Fibroblast of peridontal ligament (primary cell): ENCODE results near the gene ADARB2.
"Not testable (repeated sequence)": the region's sequence is repeated elsewhere in the genome, so short reads cannot be mapped to it uniquely, and the experiment has no call there.

Source experiments
- DNase-seq: peaks from one replicate; pipeline ENCODE4 v3.0.0-alpha.2; 2010; ENCODE audit errors: extremely low read depth

ADARB2 gene

DNA sequence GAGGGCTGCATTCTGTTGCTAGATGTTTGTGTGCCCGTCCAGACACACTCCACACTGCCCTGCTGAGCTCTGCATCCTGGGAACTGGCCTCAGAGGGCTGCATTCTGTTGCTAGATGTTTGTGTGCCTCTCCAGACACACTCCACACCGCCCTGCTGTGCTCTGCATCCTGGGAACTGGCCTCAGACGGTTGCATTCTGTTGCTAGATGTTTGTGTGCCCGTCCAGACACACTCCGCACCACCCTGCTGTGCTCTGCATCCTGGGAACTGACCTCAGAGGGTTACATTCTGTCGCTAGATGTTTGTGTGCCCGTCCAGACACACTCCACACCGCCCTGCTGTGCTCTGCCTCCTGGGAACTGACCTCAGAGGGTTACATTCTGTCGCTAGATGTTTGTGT is 120.6 kb downstream of the ADARB2 start:
- not testable (repeated sequence) for DNase-seq

DNA sequence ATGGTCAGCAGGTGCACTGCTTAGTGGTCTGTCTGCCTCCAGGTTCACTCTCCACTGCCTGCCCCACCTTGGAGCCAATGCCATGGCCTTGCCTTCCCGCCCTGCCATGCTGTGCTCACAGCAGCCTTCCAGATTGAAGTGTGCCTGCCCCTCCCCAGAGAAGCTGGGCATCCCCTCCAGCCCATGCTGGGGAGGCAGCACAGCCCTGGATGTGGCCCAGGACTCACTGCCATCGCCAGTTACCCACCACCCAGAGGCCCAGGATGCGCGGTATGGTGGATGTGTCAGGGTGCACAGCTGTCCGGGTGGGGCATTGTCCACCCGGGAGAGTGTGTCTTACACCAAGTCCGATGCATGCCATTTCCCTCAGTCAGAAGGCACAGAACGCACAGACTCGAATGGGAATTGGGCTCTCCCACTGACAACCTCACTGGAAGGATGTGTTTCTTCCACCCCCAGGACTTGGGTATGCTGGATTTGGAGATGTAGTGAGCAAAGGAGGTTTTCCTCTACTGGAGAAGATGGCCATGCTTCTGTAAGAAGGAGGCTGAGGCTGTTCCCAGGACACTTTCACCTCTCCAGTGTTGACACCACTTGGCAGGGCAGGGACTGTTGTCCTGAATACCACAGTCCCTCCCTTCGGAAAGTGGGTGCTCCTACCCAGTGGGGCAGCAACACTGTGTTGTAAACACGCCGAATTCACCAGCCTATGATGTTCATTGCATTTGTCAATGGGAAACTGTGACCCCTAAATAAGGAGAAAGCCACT is 122.0 kb downstream of the ADARB2 start:
- no peak for DNase-seq

DNA sequence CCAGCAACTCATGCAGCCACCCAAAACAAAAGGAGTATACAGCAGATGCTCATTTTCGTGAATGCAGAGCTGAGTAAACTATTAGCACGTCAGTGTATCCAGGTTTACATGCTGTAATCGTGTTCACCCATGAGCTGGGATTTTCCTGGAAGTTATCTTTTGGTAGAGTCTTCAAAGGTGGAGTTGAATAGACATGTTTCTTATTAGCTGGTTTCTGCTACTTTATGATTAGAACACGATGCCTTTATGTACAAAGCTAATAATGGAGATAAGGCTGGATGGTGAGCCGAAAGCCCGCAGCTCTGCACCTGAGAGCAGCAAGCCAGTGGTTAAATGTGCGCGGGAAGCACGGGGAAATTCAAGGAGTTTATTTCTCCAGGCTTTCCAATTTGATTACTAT is 123.8 kb downstream of the ADARB2 start:
- DNase-seq = no peak

DNA sequence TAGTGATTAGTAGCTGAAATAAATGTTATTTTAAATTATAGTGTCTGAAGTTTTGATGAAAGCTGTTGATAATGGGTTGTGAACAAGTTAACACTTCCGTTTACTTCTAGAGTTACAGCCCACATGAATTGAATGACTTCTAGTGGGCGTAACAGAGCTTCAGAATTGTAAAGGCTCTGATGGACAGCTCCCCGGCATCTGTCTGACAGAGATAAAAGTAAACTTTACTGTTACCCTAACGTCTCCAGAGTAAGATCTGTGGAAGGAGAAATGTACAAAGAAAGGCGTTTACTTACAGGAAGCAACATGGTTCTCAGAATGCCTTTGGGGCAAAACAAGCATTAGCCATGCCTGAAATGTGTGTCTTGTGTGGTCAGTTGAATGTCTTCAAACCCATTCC is 124.4 kb downstream of the ADARB2 start:
- no peak for DNase-seq

DNA sequence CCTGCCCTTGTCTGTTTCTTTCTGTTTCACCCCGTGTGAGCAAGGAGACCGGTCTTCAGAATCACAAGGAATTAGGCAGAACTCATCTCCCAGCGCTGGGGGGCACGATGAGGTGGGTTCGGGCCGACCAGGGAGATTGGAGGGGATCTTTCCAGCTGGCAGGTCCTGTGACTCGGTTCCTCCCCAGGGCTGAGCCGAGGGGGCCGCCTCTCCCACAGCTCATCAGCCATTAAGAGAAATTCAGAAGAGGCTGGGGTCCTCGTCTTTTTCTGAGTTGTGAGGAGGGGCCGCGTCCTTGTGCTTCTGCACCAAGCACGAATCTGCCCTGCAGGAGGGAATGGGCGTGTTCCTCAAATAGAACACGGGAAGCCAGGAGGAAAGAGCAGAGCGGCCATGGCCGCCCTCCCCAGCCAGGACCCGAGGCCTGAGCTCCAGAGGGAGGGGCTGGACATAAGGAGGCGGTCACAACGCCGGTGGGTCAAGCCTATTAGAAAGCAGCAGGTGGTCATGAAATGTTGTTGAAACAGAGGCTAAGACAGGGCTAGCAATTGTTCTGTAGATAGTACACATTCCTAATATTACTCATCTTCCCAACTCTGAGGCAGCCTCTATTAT is 125.3 kb downstream of the ADARB2 start:
- no peak for DNase-seq

DNA sequence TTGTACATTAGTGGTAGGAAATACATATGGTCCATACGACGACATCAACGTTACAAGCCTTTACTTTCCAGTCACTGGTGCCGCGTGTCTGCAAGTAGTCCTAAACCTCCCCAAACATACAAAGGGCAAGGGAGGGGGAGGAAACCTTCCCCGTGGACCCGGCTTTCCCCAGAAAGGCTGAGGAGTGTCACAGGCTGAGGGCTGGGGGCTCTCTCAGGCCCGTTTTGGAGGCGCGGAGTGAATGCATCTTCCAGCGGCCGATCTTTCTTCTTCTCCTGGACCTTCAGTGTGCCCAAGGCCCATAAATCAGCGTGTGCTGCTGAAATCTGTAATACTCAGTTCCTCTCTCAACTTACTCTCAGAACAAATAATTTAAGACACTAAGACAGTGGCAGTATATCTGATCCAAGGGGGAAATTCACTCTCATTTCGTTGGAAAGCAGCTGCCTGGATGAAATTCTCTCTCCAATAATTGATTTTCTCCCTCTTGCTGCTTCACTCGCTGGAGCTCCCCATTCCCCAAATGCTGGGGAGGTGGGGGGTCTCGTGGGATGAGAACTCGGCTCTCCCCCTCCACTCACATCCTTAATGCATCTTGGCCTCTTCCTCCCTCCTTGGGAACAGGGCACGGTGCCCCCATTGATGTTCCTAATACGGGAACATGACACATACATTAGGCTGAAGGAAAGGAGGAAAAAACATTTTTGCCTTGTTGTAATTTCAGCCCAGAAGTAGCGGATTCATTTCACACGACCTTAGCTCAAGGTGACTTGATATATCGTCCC is 126.1 kb downstream of the ADARB2 start:
- DNase-seq = no peak

DNA sequence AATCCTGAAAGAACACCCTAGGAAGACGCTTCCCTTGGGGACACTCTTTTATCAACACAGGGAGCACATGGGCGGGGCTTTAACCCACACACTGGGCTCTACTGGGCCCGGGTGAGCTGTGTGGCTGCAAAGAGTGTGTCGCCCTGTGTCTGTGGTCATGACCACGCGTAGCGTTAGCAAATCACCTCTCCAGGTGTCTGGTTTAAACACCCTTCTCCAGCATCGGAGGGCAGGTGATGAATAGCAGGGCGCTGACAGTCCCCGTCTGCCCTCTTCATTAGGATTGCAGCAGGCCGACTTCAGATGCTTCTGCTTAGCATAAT is 127.7 kb downstream of the ADARB2 start:
- no peak for DNase-seq

DNA sequence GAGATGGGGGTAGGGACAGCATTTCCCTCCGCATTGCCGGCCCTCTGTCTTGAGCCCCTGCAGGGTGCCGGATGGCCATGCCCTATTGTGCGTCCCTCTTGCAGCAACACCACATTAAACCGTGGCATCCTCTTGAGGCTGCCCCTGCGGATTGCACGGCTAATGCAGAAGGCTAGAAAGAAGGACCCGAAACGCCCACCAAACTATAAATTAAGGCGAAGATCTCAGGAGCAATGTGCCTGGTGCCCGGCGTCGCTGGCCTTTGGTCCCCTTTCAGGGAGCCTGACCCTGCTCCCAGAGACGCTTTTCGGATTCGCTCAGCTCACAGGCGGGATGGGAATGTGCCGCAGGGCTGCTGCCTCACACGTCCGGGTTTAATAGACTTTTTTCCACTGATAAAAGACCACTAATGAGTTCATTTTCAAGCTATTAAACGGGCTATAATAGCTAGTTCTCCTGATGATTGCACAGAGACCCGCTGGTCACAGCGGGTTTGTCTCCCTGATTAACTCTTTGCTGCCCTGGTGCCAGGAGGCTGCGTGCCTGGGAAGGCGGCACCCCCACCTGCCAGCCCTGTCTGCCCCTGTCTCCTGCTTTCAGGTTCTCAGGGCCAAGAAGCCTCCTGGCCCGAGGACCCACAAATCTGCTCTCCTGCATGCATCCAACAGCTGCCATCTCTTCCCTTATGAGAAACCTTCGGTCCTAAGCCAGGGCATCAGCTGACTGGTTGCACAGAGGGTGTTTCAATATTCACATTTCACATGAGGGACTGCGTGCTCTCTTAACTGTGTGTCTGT is 128.3 kb downstream of the ADARB2 start:
- DNase-seq = no peak

DNA sequence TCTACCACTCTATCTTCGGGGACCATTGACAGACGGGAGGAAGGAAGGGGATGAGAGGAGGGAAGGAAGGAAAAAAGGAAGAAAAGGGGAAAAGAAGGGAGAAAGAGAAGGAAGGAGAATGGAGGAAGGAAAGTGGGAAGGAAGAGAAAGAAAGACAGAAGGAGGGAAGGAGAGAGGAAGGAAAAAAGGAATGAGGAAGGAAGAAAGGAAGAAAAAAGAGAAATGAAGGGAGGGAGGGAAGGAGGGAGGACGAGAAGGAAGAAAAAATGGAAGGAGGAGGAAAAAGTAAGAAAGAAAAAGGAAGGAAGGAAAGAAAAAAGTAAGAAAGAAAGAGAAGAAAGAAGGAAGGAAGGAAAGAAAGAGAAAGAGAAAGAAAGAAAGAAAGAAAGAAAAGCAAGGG is 128.9 kb downstream of the ADARB2 start:
- no peak for DNase-seq

DNA sequence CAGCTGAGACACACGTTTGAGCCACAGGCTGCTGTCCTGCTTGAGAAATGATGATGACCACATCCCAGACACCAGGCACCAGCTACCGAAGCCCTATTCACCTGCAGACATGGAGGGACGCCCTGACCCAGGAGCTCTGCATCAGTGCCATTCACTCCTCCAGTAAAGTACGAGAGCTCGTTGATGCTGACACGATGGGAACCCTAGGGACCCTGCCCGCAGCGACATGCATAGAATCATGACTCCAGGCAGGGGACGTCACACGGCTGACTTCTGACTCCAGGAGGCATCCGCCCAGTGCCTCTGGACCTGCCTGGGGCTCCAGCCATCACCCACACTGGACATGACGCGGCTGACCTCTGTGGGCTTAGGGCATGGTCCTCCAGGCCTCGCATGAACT is 129.9 kb downstream of the ADARB2 start:
- no peak for DNase-seq

DNA sequence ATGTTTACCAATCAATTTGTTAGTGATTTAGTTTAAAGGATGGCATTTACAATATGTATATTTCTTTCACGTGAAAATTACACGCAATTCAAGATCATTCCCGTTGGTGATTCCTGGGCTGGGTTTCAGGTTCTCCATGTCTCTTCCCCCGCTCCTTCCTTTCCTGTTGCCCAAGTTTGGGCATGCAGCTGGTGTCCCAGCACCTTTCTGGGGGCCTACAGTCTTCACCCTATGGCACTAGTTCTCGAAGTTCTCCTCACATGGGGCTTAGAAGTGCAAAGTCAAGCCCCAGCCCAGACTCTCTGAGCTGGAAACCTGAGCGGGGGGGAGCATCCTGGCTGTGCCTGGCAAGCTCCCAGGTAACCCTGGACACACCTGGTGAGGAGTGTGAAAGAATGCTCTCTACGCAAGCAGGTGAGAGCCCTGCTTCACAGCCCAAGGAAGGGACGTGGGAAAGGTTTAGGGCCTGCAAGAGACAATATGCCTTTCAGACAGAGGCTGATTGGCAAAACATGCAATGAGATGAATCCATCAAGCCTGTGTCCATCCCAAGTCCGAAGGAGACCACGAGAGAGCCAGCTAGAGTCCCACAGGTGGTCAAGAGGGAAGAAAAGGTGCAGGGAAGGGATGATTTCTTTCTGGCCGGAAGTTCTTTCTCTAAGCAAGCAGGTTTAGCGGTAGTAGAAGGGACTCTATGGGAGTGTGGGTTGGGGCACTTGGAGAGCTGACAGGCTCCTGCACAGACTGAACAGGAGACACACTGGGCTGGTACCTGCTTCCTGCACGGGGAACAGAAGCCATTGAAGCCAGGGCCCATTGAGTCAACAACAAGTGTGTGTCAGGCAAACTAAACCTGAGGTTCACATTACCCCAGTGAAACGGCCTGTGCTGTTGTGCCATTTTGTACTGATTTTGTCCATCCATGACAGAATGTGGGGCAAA is 131.1 kb downstream of the ADARB2 start:
- no peak for DNase-seq

DNA sequence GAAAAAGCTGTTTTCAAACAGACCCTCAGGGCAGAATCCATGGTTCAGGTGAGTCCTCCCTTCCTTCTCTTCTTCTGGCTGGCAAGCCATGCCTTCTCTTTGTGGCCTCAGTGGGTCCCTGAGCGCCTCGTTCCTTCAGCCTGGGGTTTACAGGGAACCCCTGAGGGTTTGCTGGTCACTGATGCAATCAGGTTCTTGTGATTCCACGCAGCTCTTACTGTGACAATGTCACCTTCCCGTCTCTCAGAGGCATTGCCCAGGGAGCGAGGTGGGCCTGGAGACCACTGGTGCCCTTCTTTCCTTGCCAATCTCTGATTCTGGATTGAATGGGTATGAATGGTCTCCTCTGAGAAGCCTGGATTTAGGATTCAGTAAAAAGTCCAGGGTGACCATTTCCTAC is 132.2 kb downstream of the ADARB2 start:
- DNase-seq = no peak

DNA sequence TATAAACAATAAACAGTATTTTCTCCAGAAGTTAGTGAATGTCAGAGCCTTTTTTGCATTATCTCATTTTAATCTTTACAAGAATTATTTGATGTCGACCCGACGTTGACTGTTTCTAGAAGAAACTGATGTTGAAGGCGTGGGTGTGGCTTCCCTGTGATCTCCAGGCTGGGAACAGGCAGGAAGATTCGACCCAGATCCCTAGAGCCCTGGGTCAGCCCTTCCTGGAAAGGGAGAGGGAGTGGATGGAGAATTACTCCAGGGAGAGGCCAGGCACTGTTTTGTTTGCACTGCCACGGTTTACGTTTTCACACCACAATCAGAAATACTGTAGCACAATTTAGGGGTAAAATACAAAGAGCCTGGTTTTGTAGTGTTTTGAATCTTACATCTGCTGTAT is 133.1 kb downstream of the ADARB2 start:
- no peak for DNase-seq

DNA sequence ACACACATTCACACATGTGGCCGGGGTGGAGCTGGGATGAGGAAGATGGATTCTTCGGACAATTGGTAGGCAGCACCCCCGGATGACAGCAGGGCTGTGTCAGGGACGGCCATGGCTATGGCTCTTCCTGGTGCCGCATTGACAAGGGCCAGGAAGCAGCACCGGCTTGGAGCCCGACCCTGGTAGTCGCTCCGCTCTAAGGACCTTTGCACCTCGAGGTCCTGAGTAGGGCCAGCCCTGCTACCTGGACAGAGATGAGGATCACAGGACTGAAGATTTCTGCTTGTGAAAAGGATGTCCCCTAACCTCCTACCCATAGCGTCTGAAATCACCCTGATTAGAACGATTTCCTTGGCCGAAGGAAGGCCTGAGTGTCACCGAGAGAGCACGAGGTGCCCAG is 134.1 kb downstream of the ADARB2 start:
- no peak for DNase-seq

DNA sequence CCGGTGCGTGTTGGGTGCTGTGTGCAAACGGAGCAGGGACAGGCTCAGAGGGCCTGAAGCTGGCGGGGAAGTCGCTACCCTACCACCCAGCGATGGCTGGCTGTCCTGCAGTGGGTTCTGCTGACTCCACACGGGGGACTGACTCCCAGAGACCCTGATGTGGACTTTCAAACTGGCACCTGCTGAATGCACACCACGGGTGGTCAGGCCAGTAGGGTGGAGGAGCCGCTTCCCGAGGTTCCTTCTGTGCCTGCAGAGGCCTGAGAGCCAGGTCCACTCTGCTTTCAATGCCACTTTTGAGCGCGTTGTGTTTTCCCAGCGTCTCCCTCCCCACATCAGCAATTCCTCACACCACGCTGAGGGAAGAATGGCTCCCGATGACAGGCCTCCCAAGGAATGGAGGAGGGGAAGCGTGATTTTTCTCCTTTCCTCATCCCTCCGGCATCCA is 135.3 kb downstream of the ADARB2 start:
- no peak for DNase-seq

DNA sequence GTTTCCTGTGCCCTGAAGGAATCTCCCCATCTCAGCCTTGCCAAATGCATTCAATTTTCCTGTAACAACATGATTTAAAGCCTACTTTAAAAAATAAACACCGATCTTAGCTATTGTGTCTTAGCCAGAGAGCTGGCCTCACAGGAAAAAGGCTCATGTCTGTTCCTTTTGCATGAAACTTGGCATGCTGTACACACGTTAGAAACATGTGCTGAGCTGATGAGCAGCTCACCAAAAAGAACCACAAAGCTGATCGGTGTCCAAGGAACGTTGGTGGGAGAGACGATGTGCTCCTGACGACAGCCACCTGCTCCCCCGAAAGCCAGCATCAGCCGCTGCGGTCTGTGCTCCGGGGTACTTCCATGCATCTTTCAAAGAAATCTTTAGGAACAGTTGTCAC is 135.9 kb downstream of the ADARB2 start:
- DNase-seq = no peak

DNA sequence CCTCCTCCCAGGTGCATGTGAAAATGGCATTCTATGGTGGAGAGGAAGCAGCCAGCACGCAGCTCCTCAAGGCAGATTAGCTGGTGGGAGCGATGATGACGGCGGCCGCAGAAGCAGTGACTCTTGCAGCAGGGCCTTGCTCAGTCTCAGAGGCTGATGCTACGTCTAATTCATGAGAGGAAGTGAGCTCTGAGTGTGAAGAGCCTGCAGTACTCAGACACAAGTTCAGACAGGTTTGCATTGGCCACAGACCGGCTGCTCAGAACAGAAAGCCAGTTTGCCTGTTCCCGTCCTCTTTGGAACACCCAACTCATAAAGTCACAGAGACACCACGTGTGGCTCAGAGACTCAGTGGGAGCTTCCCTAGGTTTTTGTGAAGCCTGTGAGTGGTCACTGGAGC is 136.5 kb downstream of the ADARB2 start:
- DNase-seq = no peak

DNA sequence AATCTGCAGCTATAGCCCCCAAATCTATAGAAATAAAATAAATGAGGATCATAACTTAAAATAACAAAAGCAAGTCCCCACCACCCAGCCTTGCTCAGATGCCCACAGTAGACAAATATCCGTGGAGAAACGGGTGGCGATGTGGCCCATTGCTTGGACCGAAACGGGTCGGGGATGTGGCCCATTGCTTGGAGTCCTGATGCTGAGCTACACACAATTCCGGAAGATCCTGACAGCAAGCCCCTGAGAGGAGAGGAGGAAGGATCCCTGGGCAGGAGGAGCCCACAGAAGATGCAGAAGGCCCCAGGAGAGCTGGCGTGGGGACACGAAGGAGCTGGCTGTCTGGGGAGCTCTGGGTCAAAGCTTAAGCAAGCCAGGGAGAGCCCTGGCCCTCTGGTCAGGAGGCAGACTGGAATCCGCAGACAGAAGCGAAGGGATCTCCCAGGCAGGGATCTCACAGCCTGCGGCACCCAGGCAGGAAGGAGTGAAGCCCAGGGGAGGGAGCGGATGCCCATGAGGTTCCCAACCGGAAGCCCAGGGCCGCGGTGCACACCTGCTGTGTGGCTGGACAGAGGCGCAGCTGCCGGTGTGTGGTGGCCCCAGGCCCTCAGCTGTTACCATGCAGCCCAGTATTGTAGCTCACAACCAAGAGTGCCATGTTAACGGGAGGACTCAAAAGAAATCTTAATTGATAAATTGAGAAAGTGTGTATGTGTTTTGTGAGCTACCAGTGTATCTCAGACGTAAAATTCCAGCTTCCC is 138.8 kb downstream of the ADARB2 start:
- no peak for DNase-seq

DNA sequence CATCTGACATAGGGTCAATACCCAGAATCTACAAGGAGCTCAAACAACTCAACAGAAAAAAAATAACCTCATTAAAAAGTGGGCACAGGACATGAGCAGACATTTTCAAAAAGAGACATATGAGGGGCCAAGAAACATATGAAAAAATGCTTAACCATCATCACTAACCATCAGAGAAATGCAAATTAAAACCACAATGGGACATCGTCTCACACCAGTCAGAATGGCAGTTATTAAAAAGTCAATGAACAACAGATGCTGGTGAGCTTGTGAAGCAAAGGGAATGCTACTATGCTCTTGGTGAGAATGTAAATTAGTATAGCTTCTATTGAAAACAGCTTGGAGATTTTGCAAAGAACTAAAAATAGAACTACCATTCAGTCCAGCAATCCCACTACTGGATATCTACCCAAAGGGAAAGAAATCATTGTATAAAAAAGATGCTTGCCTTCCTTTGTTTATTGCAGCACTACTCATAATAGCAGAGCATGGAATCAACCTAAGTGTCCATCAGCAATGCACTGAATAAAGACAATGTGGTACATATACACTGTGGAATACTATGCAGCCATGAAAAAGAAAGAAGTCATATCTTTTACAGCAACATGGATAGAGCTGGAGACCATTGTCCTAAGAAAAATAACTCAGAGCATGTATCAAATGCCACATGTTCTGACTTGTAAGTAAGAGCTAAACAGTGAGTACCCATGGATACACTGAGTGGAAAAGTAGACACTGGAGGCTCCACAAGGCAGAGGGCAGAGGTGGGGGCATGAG is 139.8 kb downstream of the ADARB2 start:
- DNase-seq = no peak
